Natural killer cell treated with Interleukin-12 subunit alpha and Interleukin-12 subunit beta and Interleukin-15 and Interleukin-18, amount 100 ng/mL, for 72 hours (primary cell): ENCODE measurements around the gene CAND1. TPM values are rescaled to one million over a fixed set of nuclear protein-coding genes. Genes with fewer than 3 reads are reported as not detected.
A peak's percentile ranks its signal among the peaks of the same experiment; 100 is the strongest.

ENCODE experiments used
- ATAC-seq, 2 donors: fragments of 150-1000 bp; cut with Tn5 transposase in 1 of 2; sonication (Bioruptor Pico), chemical (Tn5 transposase) in 1 of 2; 2 replicates each; pipeline ENCODE4 v1.10.0; 2021
- DNase-seq: peaks from one replicate; pipeline ENCODE4 v3.0.0; 2022; ENCODE audit warnings: low spot score
- H3K27ac Mint-ChIP-seq, 2 donors: 1 replicate in 1 of 2; 2 replicates in 1 of 2; pipeline ENCODE4 v1.8.0; 2022; ENCODE audit warnings: mixed read lengths in 2 of 2, mild to moderate bottlenecking in 1 of 2, moderate library complexity in 1 of 2
- H3K27me3 Mint-ChIP-seq, 2 donors: 1 replicate in 1 of 2; 2 replicates in 1 of 2; pipeline ENCODE4 v1.8.0; 2022; ENCODE audit warnings: mixed read lengths in 2 of 2
- H3K36me3 Mint-ChIP-seq: one replicate; pipeline ENCODE4 v1.8.0; 2022; ENCODE audit warnings: mixed read lengths
- H3K4me1 Mint-ChIP-seq, 2 donors: 1 replicate in 1 of 2; 2 replicates in 1 of 2; pipeline ENCODE4 v1.8.0; 2022; ENCODE audit warnings: low read depth in 2 of 2, mixed read lengths in 2 of 2, mild to moderate bottlenecking in 1 of 2
- H3K4me3 Mint-ChIP-seq: one replicate; pipeline ENCODE4 v1.8.0; 2022; ENCODE audit warnings: mixed read lengths
- H3K9me3 Mint-ChIP-seq: 2 replicates; pipeline ENCODE4 v1.8.0; 2022; ENCODE audit warnings: mixed read lengths
- total RNA-seq, 2 donors: library from RNA; stranded (reverse); gene quantifications; one replicate each; pipeline ENCODE4 v1.2.3, GENCODE V29; 2022

CAND1 gene
- total RNA-seq, result 100 to 1,000 TPM; 140 to 161 TPM

DNA sequence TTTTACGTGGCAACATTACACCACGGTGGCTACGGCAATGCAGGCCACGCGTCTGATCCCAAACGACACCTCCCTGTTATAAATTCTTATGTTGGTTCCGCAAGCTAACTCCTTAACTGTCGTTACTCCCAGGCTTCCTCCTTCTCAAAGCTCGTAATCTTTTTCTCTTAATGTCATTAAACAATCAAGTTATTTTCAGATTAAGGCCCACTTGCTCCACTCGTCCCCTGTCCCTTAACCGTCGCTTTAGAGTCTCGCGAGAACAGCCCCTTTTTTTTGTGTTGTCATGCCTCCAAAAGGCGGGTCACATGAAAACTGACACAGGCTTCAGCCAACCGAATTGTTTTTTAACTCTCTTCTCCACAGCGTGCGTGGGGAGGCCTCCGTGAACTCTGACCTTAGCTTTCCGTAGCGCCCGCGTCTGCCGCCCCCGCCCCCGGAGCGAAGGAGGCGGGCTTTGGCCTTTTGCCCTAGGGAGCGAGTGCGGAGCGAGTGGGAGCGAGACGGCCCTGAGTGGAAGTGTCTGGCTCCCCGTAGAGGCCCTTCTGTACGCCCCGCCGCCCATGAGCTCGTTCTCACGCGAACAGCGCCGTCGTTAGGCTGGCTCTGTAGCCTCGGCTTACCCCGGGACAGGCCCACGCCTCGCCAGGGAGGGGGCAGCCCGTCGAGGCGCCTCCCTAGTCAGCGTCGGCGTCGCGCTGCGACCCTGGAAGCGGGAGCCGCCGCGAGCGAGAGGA, at the start of gene CAND1:
Gene CAND1, plus strand, starts transcription at position 463 of the 737 bp plus-strand sequence. CDS start 360 bp downstream, outside the sequence.
- Mint-ChIP-seq H3K36me3 (peaks cover 6% of the 10 kb centered on the region), H3K4me1 (peaks cover 25 to 27% of the 10 kb centered on the region in 2 donors), H3K27me3 (no peaks in the 10 kb centered on the region), H3K27ac (peak within 1 kb of the TSS; percentile 96 to 98), H3K4me3 (peak within 1 kb of the TSS; percentile 85), H3K9me3 (no peaks in the 10 kb centered on the region)
- peak; percentile 98 for DNase-seq
- peak; percentile 91 to 94 for ATAC-seq

- no peaks in the 10 kb centered on the region for H3K9me3 Mint-ChIP-seq
- DNase-seq (no peak), ATAC-seq (no peak)
- peaks cover 9 to 51% of the 10 kb centered on the region in 2 donors for H3K27me3 Mint-ChIP-seq
- H3K4me3 Mint-ChIP-seq, result no peak overlapping the region
- no peaks in the 10 kb centered on the region for H3K4me1 Mint-ChIP-seq
- no peaks in the 10 kb centered on the region for H3K36me3 Mint-ChIP-seq
- no peak overlapping the region for H3K27ac Mint-ChIP-seq
Observed at GRCh38 chr12:67220065-67220464, 49.1 kb upstream of the CAND1 start.

DNA sequence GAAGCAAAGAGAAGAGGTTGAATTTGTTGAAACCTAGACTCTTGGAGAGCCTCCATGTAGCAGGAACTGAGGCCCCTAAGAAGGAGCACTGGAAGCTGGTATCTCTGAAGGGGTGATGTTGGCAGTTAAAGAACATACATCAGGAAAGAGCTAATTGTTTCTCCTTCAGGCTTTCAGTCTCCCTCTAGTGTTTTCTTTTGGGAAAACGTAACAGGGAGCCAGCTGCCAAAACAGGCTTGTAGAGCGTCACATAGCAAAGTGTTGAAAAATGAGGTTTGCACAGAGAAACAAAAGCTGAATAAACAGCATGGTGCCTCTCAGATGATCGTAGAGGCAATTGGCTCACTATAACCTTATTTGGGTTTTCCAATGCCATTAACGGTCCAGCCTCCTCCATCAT, 46.9 kb upstream of the CAND1 start:
- H3K9me3 Mint-ChIP-seq, result no peaks in the 10 kb centered on the region
- H3K27me3 Mint-ChIP-seq, result peaks cover 5 to 39% of the 10 kb centered on the region in 2 donors
- H3K4me1 Mint-ChIP-seq, result no peaks in the 10 kb centered on the region
- no peak overlapping the region for H3K27ac Mint-ChIP-seq
- DNase-seq (no peak), ATAC-seq (no peak)
- peaks cover 2% of the 10 kb centered on the region for H3K36me3 Mint-ChIP-seq
- H3K4me3 Mint-ChIP-seq, result no peak overlapping the region

DNA sequence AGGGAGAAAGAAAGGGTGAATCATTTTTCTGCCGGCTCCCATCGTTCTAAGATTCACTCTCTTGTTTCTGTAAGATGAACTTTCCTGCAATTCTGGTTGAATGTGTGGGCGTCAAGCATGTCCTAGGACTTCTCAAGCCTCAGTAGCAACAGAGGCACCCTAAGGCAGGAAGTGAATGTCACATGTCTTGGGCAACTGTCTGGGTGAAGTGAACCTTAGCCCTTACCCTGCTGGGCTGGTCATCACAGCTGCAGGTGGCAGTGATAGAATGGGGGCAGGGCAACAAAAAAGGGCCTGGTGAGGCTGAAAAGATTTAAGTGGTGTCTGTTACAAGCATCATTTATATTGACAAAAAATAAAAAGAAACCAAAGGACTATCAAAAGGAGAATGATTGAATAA, 45.9 kb upstream of the CAND1 start:
- H3K27ac Mint-ChIP-seq, result no peak overlapping the region
- H3K27me3 Mint-ChIP-seq, result peaks cover 3 to 43% of the 10 kb centered on the region in 2 donors
- no peaks in the 10 kb centered on the region for H3K9me3 Mint-ChIP-seq
- DNase-seq (no peak), ATAC-seq (no peak)
- H3K4me1 Mint-ChIP-seq, result no peaks in the 10 kb centered on the region
- peaks cover 5% of the 10 kb centered on the region for H3K36me3 Mint-ChIP-seq
- H3K4me3 Mint-ChIP-seq, result no peak overlapping the region

DNA sequence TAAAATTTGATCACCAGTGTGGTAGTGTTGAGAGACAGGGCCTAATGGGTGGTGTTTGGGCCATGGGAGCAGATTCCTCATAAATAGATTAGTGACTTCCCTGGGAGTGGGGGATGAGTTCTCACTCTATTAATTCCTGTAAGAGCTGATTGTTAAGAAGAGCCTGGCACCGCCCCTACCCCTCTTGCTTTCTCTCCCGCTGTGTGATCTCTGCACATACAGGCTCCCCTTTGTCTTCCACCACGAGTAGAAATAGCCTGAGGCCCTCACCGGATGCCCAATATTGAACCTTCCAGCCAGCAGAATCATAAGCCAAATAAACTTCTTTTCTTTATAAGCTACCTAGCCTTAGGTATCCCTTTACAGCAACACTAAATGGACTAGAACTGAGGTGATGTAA, 31.9 kb upstream of the CAND1 start:
- Mint-ChIP-seq H3K4me1 (no peaks in the 10 kb centered on the region), H3K4me3 (no peak overlapping the region), H3K36me3 (peaks cover 10% of the 10 kb centered on the region), H3K27ac (no peak overlapping the region), H3K27me3 (peaks cover 22 to 46% of the 10 kb centered on the region in 2 donors), H3K9me3 (peaks cover 5% of the 10 kb centered on the region)
- ATAC-seq, result no peak
- DNase-seq, result no peak

DNA sequence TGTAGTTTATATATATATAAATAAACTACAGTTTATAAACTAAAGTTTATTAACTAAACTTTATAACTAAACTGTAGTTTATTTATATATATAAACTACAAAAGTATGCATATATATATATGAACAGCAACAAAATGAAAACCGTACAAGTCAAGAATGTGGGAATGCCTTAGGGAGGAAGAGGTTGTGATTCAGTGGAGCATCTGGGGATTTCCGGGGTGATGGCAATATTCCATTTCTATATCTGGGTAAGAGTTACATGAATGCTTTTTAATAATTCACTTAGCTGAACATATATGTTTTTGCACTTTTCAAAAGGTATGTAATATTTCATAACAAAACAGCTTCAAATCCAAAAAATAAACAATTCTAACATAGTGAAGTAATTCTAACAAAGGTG, 30.1 kb upstream of the CAND1 start:
- Mint-ChIP-seq H3K27ac (no peak overlapping the region), H3K9me3 (peaks cover 5% of the 10 kb centered on the region), H3K27me3 (peaks cover 18 to 30% of the 10 kb centered on the region in 2 donors), H3K36me3 (peaks cover 10% of the 10 kb centered on the region), H3K4me1 (no peaks in the 10 kb centered on the region), H3K4me3 (no peak overlapping the region)
- DNase-seq (no peak), ATAC-seq (no peak)

DNA sequence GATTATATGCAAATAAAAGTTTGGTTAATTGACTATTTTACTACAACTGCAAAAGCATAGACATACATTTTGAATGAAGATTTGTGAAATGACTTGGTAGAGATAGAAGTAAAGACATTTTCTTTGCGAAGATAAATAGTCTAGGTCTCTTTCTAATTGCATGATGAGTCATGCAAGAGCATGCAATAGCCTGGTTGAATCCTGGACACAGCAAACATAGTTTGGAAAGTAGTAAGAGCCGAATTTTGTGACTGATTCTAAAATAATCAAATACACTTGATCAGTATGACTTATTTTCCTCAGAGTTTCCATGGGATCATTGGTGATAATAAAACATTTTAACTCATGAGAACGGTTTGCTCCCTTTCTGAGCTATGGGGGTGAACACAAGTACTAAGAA, 27.7 kb upstream of the CAND1 start:
- no peak overlapping the region for H3K27ac Mint-ChIP-seq
- no peaks in the 10 kb centered on the region for H3K4me1 Mint-ChIP-seq

DNA sequence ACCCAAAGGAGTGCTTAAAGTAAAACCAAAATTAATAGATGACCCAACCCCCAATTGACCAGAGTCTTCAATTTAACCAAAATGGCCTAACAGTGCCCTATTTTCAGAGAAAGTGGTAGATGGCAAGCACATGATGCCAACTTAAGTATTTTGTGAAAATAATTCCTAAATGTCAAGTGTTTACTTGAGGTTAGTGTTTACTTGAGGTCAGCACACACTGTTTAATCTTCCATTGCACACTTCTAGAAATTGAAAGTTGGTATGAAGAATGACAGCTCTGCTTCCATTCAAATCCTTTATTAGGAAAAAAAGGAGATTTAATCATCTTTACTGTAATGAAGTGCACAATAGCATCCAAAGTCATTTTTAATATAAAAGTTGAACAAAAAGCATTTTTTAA, 25.9 kb upstream of the CAND1 start:
- no peak for DNase-seq
- H3K27ac Mint-ChIP-seq, result no peak overlapping the region
- H3K27me3 Mint-ChIP-seq, result peaks cover 12 to 19% of the 10 kb centered on the region in 2 donors
- no peaks in the 10 kb centered on the region for H3K9me3 Mint-ChIP-seq
- H3K4me1 Mint-ChIP-seq, result no peaks in the 10 kb centered on the region
- no peaks in the 10 kb centered on the region for H3K36me3 Mint-ChIP-seq
- no peak for ATAC-seq
- no peak overlapping the region for H3K4me3 Mint-ChIP-seq

More for the DNA sequence above, 27.7 kb upstream of the CAND1 start:
- Mint-ChIP-seq H3K4me3 (no peak overlapping the region), H3K9me3 (no peaks in the 10 kb centered on the region), H3K27me3 (peaks cover 13 to 23% of the 10 kb centered on the region in 2 donors), H3K36me3 (no peaks in the 10 kb centered on the region)
- no peak for ATAC-seq
- DNase-seq, result no peak

DNA sequence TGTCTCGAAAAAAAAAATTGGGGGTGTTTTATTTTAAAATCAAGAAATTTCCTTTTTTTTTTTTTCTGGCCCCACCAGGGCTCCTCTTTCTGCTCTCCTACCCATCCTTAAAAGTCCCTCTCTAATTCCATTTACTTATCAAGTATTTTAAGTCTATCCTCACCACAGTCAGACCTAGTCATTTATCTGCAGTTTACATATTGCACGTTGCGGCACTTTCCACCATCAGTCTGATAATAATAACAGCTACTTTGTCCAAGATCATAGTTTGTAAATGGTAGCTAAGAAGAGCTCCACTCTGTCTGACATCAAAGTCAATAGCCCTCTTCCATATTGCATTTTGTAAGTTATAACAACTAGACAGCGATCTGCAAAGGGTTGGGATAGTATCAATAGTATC, 23.6 kb upstream of the CAND1 start:
- Mint-ChIP-seq H3K27me3 (peaks cover 16 to 25% of the 10 kb centered on the region in 2 donors), H3K36me3 (no peaks in the 10 kb centered on the region), H3K4me1 (no peaks in the 10 kb centered on the region), H3K27ac (no peak overlapping the region), H3K9me3 (no peaks in the 10 kb centered on the region), H3K4me3 (no peak overlapping the region)
- no peak for DNase-seq
- ATAC-seq, result no peak

GRCh38 chr12:67251012-67251411, 18.1 kb upstream of the CAND1 start:
- Mint-ChIP-seq H3K4me1 (no peaks in the 10 kb centered on the region), H3K4me3 (no peak overlapping the region), H3K36me3 (no peaks in the 10 kb centered on the region), H3K9me3 (no peaks in the 10 kb centered on the region), H3K27ac (no peak overlapping the region), H3K27me3 (peaks cover 23 to 35% of the 10 kb centered on the region in 2 donors)
- DNase-seq, result no peak
- no peak for ATAC-seq

GRCh38 chr12:67254372-67255026, 14.7 kb upstream of the CAND1 start:
- H3K27me3 Mint-ChIP-seq, result peaks cover 19 to 29% of the 10 kb centered on the region in 2 donors
- no peaks in the 10 kb centered on the region for H3K9me3 Mint-ChIP-seq
- no peak for ATAC-seq
- H3K36me3 Mint-ChIP-seq, result no peaks in the 10 kb centered on the region
- no peaks in the 10 kb centered on the region for H3K4me1 Mint-ChIP-seq
- no peak overlapping the region for H3K4me3 Mint-ChIP-seq
- no peak overlapping the region for H3K27ac Mint-ChIP-seq
- no peak for DNase-seq

DNA sequence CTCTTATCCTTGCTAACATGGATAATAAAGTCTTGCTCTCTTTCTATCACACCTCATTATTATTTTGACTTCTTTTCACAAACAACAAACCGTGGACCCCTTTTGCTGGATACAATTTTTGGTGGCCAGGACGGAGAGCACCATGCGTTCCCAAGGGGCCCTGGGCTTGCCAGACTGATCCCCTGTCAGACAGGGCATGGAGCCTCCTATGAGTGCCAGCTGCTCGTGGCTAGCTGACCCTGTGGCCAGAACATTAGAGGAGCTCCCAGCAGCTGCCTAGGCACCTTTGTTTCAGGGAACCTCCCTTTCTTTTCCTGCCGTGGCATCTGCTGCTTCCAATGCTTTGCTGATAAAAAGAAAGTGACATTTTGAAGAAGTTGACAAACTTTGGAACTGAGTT, 12.5 kb upstream of the CAND1 start:
- H3K4me3 Mint-ChIP-seq, result no peak overlapping the region
- DNase-seq (no peak), ATAC-seq (no peak)
- no peaks in the 10 kb centered on the region for H3K36me3 Mint-ChIP-seq
- H3K4me1 Mint-ChIP-seq, result no peaks in the 10 kb centered on the region
- peaks cover 13 to 14% of the 10 kb centered on the region in 2 donors for H3K27me3 Mint-ChIP-seq
- H3K9me3 Mint-ChIP-seq, result no peaks in the 10 kb centered on the region
- no peak overlapping the region for H3K27ac Mint-ChIP-seq

- H3K4me3 Mint-ChIP-seq, result no peak overlapping the region
- H3K36me3 Mint-ChIP-seq, result no peaks in the 10 kb centered on the region
- peaks cover 2 to 3% of the 10 kb centered on the region in 2 donors for H3K4me1 Mint-ChIP-seq
- H3K27ac Mint-ChIP-seq, result no peak overlapping the region
- DNase-seq, result no peak
- no peak for ATAC-seq
- no peaks in the 10 kb centered on the region for H3K27me3 Mint-ChIP-seq
- H3K9me3 Mint-ChIP-seq, result no peaks in the 10 kb centered on the region
Observed at GRCh38 chr12:67263471-67263870, 5.7 kb upstream of the CAND1 start.

GRCh38 chr12:67268335-67268895, 743 bp upstream of the CAND1 start:
- ATAC-seq (peak; percentile 88 to 90), DNase-seq (peak; percentile 91)
- Mint-ChIP-seq H3K4me3 (peak overlapping the region; percentile 85), H3K36me3 (peaks cover 6% of the 10 kb centered on the region), H3K4me1 (peaks cover 22 to 25% of the 10 kb centered on the region in 2 donors), H3K27ac (peak overlapping the region; percentile 96 to 98), H3K9me3 (no peaks in the 10 kb centered on the region), H3K27me3 (no peaks in the 10 kb centered on the region)
